CD4-positive, alpha-beta T cell (primary cell): Measurements from ENCODE around the gene SNX24. TPM values are rescaled to one million over a fixed set of nuclear protein-coding genes. Genes with fewer than 3 reads are reported as not detected.

ENCODE experiments used
- ATAC-seq: fragments of 200-7000 bp; cut with Tn5 transposase; one replicate; pipeline ENCODE4 v1.10.0; 2022; ENCODE audit warnings: mild to moderate bottlenecking; ENCODE audit not compliant: poor library complexity
- CTCF ChIA-PET: fragments of 350-600 bp; sonication (Branson Sonifier 250); formaldehyde crosslinking; loops from one replicate; lab custom pipeline; 2021; ENCODE audit warnings: antibody characterized with exemption, inconsistent platforms; lab: Charles Lee
- POLR2A ChIA-PET: fragments of 350-600 bp; sonication (Branson Sonifier 250); formaldehyde crosslinking; loops from one replicate; lab custom pipeline; 2021; ENCODE audit warnings: antibody characterized with exemption, inconsistent platforms; lab: Charles Lee
- DNase-seq, 14 experiments: peaks; one replicate each; pipeline ENCODE4 v3.0.0-alpha.2; 2013 to 2020; ENCODE audit warnings: mixed read lengths in 2 of 14
- H3K27ac ChIP-seq, 2 donors: one replicate each; pipeline versions ENCODE4 v1.5.1 to v1.7.0; 2013; ENCODE audit warnings: low read length in 2 of 2, low read depth in 1 of 2, mild to moderate bottlenecking in 1 of 2
- H3K27me3 ChIP-seq, 2 experiments: 1 replicate in 1 of 2; 2 replicates in 1 of 2; pipeline versions ENCODE4 v1.6.1 to v1.7.0; 2013; ENCODE audit warnings: low read length in 2 of 2, control low read depth in 1 of 2, mild to moderate bottlenecking in 1 of 2, moderate library complexity in 1 of 2; ENCODE audit not compliant: insufficient read depth in 2 of 2, control insufficient read depth in 1 of 2
- H3K36me3 ChIP-seq: one replicate; pipeline ENCODE4 v1.6.1; 2013; ENCODE audit warnings: low read length, control low read depth; ENCODE audit not compliant: insufficient read depth
- H3K4me1 ChIP-seq: one replicate; pipeline ENCODE4 v1.6.1; 2013; ENCODE audit warnings: low read length, control low read depth; ENCODE audit not compliant: insufficient read depth
- H3K4me3 ChIP-seq: one replicate; pipeline ENCODE4 v1.5.1; 2013; ENCODE audit warnings: mild to moderate bottlenecking, low read length, moderate library complexity
- H3K9me3 ChIP-seq, 2 experiments: 1 replicate in 1 of 2; 2 replicates in 1 of 2; pipeline versions ENCODE4 v1.6.1 to v1.7.0; 2013; ENCODE audit warnings: low read length in 2 of 2, mild to moderate bottlenecking in 2 of 2, control low read depth in 1 of 2, moderate library complexity in 1 of 2; ENCODE audit not compliant: control insufficient read depth in 1 of 2, insufficient read depth in 1 of 2
- H3K27ac Mint-ChIP-seq: one replicate; pipeline ENCODE4 v1.8.0; 2020; ENCODE audit warnings: mixed read lengths
- H3K27me3 Mint-ChIP-seq: one replicate; pipeline ENCODE4 v1.8.0; 2021; ENCODE audit warnings: mixed read lengths
- H3K36me3 Mint-ChIP-seq: one replicate; pipeline ENCODE4 v1.8.0; 2021; ENCODE audit warnings: low read depth, mixed read lengths
- H3K4me1 Mint-ChIP-seq: one replicate; pipeline ENCODE4 v1.8.0; 2021; ENCODE audit warnings: low read depth, mixed read lengths
- H3K4me3 Mint-ChIP-seq: one replicate; pipeline ENCODE4 v1.8.0; 2020; ENCODE audit warnings: mild to moderate bottlenecking, mixed read lengths
- H3K9me3 Mint-ChIP-seq: one replicate; pipeline ENCODE4 v1.8.0; 2020; ENCODE audit warnings: mixed read lengths
- CTCF ChIP-seq: fragments of 200-600 bp; IDR thresholded peaks from one replicate; pipeline ENCODE4 v1.8.0; 2022; ENCODE audit warnings: antibody characterized with exemption, mild to moderate bottlenecking
- intact Hi-C, 2 experiments: fragments of 100-400 bp; cut with DNase I in 1 of 2; cut with micrococcal nuclease in 1 of 2; formaldehyde crosslinking; loops; one replicate each; pipeline versions ENCODE4 v1.15.1 to v1.9.0; 2023 to 2025; cut with DNase I, micrococcal nuclease
- total RNA-seq, 174 experiments: library from RNA in 2 of 174; stranded (reverse) in 2 of 174; gene quantifications; one replicate each; pipeline ENCODE4 v1.2.3 and lab custom pipeline; 2021 to 2026

SNX24 gene
- total RNA-seq, 2 experiments from 2014 or later: 2.3 to 3.0 TPM

GRCh38 chr5:122947372-122947771 is 102.0 kb downstream of the SNX24 start:
- Histone ChIP-seq H3K27ac (no peak overlapping the region), H3K27me3 (no peaks in the 10 kb centered on the region), H3K4me3 (no peak overlapping the region), H3K9me3 (no peaks in the 10 kb centered on the region), H3K4me1 (no peaks in the 10 kb centered on the region), H3K36me3 (no peaks in the 10 kb centered on the region)
- no peak for TF ChIP-seq CTCF
- ChIA-PET CTCF (no interaction called here), POLR2A (no interaction called here)
- no peak for ATAC-seq
- Mint-ChIP-seq H3K4me1 (peaks cover 5% of the 10 kb centered on the region), H3K36me3 (no peaks in the 10 kb centered on the region), H3K27me3 (no peaks in the 10 kb centered on the region), H3K27ac (no peak overlapping the region), H3K4me3 (no peak overlapping the region), H3K9me3 (peaks cover 2% of the 10 kb centered on the region)
- intact Hi-C loops: no loop called here
- DNase-seq: no peak

- no peak for TF ChIP-seq CTCF
- Mint-ChIP-seq H3K27me3 (no peaks in the 10 kb centered on the region), H3K9me3 (peaks cover 2% of the 10 kb centered on the region), H3K27ac (no peak overlapping the region), H3K36me3 (no peaks in the 10 kb centered on the region), H3K4me1 (peaks cover 5% of the 10 kb centered on the region), H3K4me3 (no peak overlapping the region)
- intact Hi-C loops: no loop called here
- ChIA-PET POLR2A (no interaction called here), CTCF (no interaction called here)
- no peak for ATAC-seq
- Histone ChIP-seq H3K4me3 (no peak overlapping the region), H3K36me3 (no peaks in the 10 kb centered on the region), H3K27me3 (no peaks in the 10 kb centered on the region), H3K27ac (no peak overlapping the region), H3K4me1 (no peaks in the 10 kb centered on the region), H3K9me3 (no peaks in the 10 kb centered on the region)
- DNase-seq: no peak
Observed at GRCh38 chr5:122947772-122948171, 102.4 kb downstream of the SNX24 start.

GRCh38 chr5:122948319-122948718 is 102.9 kb downstream of the SNX24 start:
- Mint-ChIP-seq H3K36me3 (no peaks in the 10 kb centered on the region), H3K4me1 (peaks cover 2% of the 10 kb centered on the region), H3K27me3 (no peaks in the 10 kb centered on the region), H3K27ac (no peak overlapping the region), H3K9me3 (peaks cover 2% of the 10 kb centered on the region), H3K4me3 (no peak overlapping the region)
- ChIA-PET POLR2A (no interaction called here), CTCF (no interaction called here)
- Histone ChIP-seq H3K9me3 (no peaks in the 10 kb centered on the region), H3K4me3 (no peak overlapping the region), H3K27me3 (no peaks in the 10 kb centered on the region), H3K36me3 (no peaks in the 10 kb centered on the region), H3K27ac (no peak overlapping the region), H3K4me1 (no peaks in the 10 kb centered on the region)
- ATAC-seq: no peak
- intact Hi-C loops: no loop called here
- DNase-seq: no peak
- no peak for TF ChIP-seq CTCF
